Smooth muscle cell (in vitro differentiated cells): ENCODE data around the gene STRA6. TPM values are rescaled to one million over a fixed set of nuclear protein-coding genes. Genes with fewer than 3 reads are reported as not detected.

Experiments
- DNase-seq: peaks from one replicate; lab custom pipeline; 2025; ENCODE audit not compliant: unreplicated experiment; lab: John Stamatoyannopoulos, UW
- H2AFZ ChIP-seq: fragments of 200-600 bp; sonication (generic); 2 replicates; pipeline ENCODE4 v1.6.0; 2016; ENCODE audit warnings: antibody characterized with exemption, low read depth, mild to moderate bottlenecking
- H3F3A ChIP-seq: fragments of 200-600 bp; sonication (generic); 2 replicates; pipeline ENCODE4 v1.6.0; 2017; ENCODE audit warnings: antibody characterized with exemption, low read depth
- H3K27ac ChIP-seq: fragments of 200-600 bp; sonication (generic); 2 replicates; pipeline ENCODE4 v1.5.1; 2016; ENCODE audit warnings: low read depth, mild to moderate bottlenecking
- H3K27me3 ChIP-seq: fragments of 200-600 bp; sonication (generic); 2 replicates; pipeline ENCODE4 v1.6.1; 2016; ENCODE audit warnings: low read depth, mild to moderate bottlenecking
- H3K36me3 ChIP-seq: fragments of 200-600 bp; sonication (generic); 2 replicates; pipeline ENCODE4 v1.5.1; 2016; ENCODE audit warnings: low read depth
- H3K4me1 ChIP-seq: fragments of 200-600 bp; sonication (generic); 2 replicates; pipeline ENCODE4 v1.5.1; 2016; ENCODE audit warnings: low read depth
- H3K4me2 ChIP-seq: fragments of 200-600 bp; sonication (generic); 2 replicates; pipeline ENCODE4 v1.6.0; 2016; ENCODE audit warnings: mild to moderate bottlenecking
- H3K4me3 ChIP-seq: fragments of 200-600 bp; sonication (generic); 2 replicates; pipeline ENCODE4 v1.5.1; 2016; ENCODE audit warnings: mild to moderate bottlenecking
- H3K79me2 ChIP-seq: fragments of 200-600 bp; sonication (generic); 2 replicates; pipeline ENCODE4 v1.6.0; 2016; ENCODE audit warnings: low read depth, mild to moderate bottlenecking
- H3K9ac ChIP-seq: fragments of 200-600 bp; sonication (generic); 2 replicates; pipeline ENCODE4 v1.6.0; 2016; ENCODE audit warnings: low read depth
- H3K9me3 ChIP-seq: fragments of 200-600 bp; sonication (generic); replicated peaks from 2 replicates; pipeline ENCODE4 v1.5.1; 2016; ENCODE audit warnings: low read depth
- H4K20me1 ChIP-seq: fragments of 200-600 bp; sonication (generic); 2 replicates; pipeline ENCODE4 v1.6.0; 2016; ENCODE audit warnings: low read depth
- WGBS: methylation state at CpG from one replicate; pipeline ENCODE4 v1.1.7; 2016; ENCODE audit warnings: low lambda C conversion rate; 5-methylcytosine and 5-hydroxymethylcytosine counted together
- polyA plus RNA-seq: library from polyadenylated mRNA; unstranded; fragments of >200 nt; fragmentation: Nextera tagmentation; extraction: Ambion mirVana; gene quantifications from 2 replicates; pipeline ENCODE4 v1.2.1, GENCODE V29; 2016
- total RNA-seq: library from RNA; depleted of rRNA; stranded (reverse); fragments of >200 nt; gene quantifications from 2 replicates; pipeline ENCODE4 v1.2.3, GENCODE V29; 2014
- TF ChIP-seq, protein P1 (sequence below): fragments of 200-600 bp; sonication (generic); IDR thresholded peaks from 2 replicates; pipeline ENCODE4 v1.5.1; 2017; ENCODE audit warnings: borderline replicate concordance, mild to moderate bottlenecking, antibody characterized with exemption; ENCODE audit not compliant: insufficient read depth, poor library complexity, severe bottlenecking

Gene STRA6
- total and polyA plus RNA-seq, 2 experiments from 2014 or later: 124 to 253 TPM

DNA sequence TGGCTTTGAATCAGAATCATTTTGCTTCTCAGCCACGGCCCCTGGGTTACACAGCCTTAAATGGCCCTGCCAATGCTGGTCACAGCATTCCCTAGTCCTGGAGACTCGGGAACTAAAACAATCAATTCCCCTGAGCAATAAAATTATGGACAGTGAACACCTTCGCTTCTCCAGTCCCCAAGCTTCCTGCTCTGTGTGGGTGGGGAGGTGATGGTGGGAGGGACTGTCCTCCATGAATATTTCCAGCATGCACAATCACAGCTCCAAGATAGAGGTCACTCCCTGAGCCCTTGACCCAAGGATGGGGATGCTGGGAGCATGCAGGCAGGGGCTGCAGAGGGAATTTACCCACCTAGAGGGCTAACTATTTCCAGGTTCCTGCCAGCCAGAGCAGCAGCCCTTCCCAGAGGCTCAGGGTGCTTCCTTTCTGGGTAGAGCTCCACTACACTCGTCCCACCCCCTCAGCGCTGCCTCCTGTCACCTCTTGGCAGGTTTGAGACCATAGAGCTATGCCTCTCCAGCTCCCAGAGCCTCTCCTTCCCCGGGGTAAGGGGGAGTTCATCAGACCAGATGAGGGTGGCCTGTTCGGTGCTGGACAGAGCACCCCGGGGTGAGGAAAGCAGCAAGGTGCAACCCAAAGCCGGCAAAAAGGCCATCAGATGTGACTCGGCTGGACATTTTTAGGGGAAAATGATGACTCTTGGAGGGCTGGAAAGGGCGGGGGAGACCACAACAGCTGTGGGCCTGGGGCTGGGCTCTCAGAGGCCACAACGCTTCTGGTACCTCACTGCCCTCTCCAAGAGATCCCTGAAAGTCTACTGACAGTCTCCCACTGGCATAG lies 19.0 kb upstream of the STRA6 start:
- Histone ChIP-seq H3K4me3 (no peak overlapping the region), H3K4me2 (no peak overlapping the region), H3K36me3 (no peaks in the 10 kb centered on the region), H4K20me1 (no peaks in the 10 kb centered on the region), H3K4me1 (peaks cover 43% of the 10 kb centered on the region), H3K27ac (no peak overlapping the region), H3K27me3 (no peaks in the 10 kb centered on the region), H2AFZ (no peak overlapping the region), H3K9ac (no peak overlapping the region), H3F3A (peaks cover 8% of the 10 kb centered on the region), H3K79me2 (no peaks in the 10 kb centered on the region), H3K9me3 (no peaks in the 10 kb centered on the region)
- DNase-seq: no peak
- TF ChIP-seq, protein P1, sequence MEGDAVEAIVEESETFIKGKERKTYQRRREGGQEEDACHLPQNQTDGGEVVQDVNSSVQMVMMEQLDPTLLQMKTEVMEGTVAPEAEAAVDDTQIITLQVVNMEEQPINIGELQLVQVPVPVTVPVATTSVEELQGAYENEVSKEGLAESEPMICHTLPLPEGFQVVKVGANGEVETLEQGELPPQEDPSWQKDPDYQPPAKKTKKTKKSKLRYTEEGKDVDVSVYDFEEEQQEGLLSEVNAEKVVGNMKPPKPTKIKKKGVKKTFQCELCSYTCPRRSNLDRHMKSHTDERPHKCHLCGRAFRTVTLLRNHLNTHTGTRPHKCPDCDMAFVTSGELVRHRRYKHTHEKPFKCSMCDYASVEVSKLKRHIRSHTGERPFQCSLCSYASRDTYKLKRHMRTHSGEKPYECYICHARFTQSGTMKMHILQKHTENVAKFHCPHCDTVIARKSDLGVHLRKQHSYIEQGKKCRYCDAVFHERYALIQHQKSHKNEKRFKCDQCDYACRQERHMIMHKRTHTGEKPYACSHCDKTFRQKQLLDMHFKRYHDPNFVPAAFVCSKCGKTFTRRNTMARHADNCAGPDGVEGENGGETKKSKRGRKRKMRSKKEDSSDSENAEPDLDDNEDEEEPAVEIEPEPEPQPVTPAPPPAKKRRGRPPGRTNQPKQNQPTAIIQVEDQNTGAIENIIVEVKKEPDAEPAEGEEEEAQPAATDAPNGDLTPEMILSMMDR: no peak
- WGBS: 58% methylated on average over 12 of the region's 12 CpGs

DNA sequence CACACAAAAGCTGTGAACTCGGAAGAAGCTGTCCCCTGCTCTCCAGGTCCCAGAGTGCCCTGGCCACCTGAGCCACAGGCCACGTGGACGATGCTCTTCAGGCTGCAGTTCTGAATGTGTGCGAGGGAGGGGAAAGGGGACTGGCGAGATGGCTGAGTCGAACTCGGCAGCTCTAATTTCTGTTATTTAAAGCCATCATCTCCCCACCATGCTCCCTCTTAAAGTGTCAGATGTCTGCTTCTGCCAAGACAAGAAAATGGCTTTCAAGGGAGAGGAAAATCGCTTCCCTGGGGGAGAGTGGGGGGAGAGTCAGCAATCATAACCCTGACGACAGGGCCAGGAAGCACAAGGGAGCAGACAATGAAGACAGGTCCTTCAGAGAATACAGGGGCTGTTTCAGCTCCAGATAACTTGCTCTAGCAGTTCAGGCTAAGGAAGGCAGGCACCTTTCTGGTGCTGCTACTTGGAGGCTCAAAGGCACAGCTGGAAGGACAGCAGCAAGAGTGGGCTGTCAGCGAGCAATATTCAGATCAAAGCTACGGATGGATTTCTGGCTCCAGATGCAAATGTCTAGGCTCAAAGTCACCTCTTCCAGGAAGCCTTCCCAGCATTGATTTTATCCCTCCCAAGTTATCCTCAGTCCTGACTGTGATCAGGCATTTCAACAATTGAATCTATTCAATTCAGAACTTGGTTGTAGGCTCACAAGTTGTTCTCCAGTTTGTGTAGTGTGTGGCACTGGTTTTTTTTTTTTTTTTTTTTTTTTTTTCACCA lies 18.1 kb upstream of the STRA6 start:
- H2AFZ ChIP-seq: no peak overlapping the region
- TF ChIP-seq, protein P1: no peak
- no peaks in the 10 kb centered on the region for H4K20me1 ChIP-seq
- H3F3A ChIP-seq: peaks cover 8% of the 10 kb centered on the region
- no peaks in the 10 kb centered on the region for H3K79me2 ChIP-seq
- no peak overlapping the region for H3K9ac ChIP-seq
- H3K4me3 ChIP-seq: no peak overlapping the region
- no peak overlapping the region for H3K4me2 ChIP-seq
- DNase-seq: no peak
- H3K27ac ChIP-seq: no peak overlapping the region
- no peaks in the 10 kb centered on the region for H3K27me3 ChIP-seq
- no peaks in the 10 kb centered on the region for H3K9me3 ChIP-seq
- 39% methylated on average over 11 of the region's 11 CpGs for WGBS
- H3K36me3 ChIP-seq: no peaks in the 10 kb centered on the region
- H3K4me1 ChIP-seq: peaks cover 48% of the 10 kb centered on the region

DNA sequence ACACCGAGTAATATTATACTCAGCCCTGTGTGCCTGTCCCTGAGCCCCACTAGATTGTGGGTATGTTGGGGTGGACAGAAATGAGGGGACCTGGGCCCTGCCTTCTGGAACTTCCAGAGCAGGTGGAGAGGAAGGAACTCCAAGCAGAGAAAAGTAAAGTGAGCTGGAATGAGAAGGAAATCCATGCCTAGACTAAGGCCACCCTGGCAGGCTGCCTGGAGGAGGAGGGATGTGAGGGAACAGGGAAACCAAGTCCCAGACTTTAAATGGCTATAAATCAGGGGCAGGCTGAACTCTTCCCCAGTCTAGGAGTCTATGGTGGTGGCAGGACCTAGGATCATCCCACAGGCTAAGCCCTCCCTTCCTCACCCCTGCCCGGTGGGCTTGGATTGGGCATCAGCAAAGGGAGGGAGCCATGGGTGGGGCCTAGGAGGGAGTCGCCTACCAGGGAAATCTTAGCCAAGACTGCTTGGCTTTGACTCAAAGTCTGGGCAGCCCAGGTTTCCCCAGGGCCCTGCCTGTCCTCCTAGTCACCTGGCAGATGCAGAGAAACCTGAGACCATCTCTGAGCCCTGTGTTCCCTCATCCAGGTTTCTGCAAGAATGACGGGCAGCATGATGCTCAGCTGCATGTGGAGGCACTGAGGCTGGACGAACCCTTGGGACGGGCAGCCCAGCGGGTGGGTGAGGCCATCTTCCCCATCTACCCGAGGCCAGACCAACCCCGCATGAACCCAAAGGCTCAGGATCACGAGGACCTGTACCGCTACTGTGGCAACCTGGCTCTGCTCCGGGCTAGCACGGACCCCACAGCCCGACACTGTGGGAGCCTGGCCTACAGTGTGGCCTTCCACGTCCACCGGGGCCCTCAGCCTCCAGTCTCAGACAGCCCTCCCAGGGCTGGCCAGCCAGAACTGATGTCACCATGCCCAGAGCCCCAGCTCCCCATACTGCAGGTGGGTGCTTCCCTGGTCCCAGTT lies 15.6 kb upstream of the STRA6 start:
- H3K79me2 ChIP-seq: no peaks in the 10 kb centered on the region
- no peaks in the 10 kb centered on the region for H3K9me3 ChIP-seq
- peaks cover 54% of the 10 kb centered on the region for H3K4me1 ChIP-seq
- H3K36me3 ChIP-seq: no peaks in the 10 kb centered on the region
- H3K27ac ChIP-seq: no peak overlapping the region
- DNase-seq: no peak
- no peak overlapping the region for H3K9ac ChIP-seq
- no peak overlapping the region for H2AFZ ChIP-seq
- no peaks in the 10 kb centered on the region for H4K20me1 ChIP-seq
- TF ChIP-seq, protein P1: no peak
- 94% methylated on average over 16 of the region's 16 CpGs for WGBS
- no peaks in the 10 kb centered on the region for H3K27me3 ChIP-seq
- H3K4me2 ChIP-seq: no peak overlapping the region
- no peak overlapping the region for H3K4me3 ChIP-seq
- peaks cover 8% of the 10 kb centered on the region for H3F3A ChIP-seq
